ENCODE data around the gene CDK12. TPM values are rescaled to one million over a fixed set of nuclear protein-coding genes. Genes with fewer than 3 reads are reported as not detected.
"Not testable (repeated sequence)": the region's sequence is repeated elsewhere in the genome, so short reads cannot be mapped to it uniquely, and the experiment has no call there.

Gene CDK12
- total and polyA plus RNA-seq, 2 experiments from 2014 or later: 10.2 to 41.3 TPM

- DNase-seq (ENCODE audit: low spot score): peak; percentile 58
- Histone ChIP-seq H3K4me3 (no peak overlapping the region), H3K36me3 (replicated peaks; ENCODE audit: insufficient read depth, low read depth) (no peaks in the 10 kb centered on the region), H3K4me1 (ENCODE audit: insufficient read depth) (no peaks in the 10 kb centered on the region), H3K4me2 (no peak overlapping the region), H3K27ac (peak overlapping the region; percentile 38), H3K27me3 (no peaks in the 10 kb centered on the region), H2AFZ (no peak overlapping the region), H3K9me3 (ENCODE audit: low read depth) (no peaks in the 10 kb centered on the region), H4K20me1 (ENCODE audit: insufficient read depth, poor library complexity, severe bottlenecking) (no peaks in the 10 kb centered on the region), H3K9me2 (replicated peaks; ENCODE audit: insufficient read depth) (no peaks in the 10 kb centered on the region), H3K79me2 (peaks cover 54% of the 10 kb centered on the region)
- WGBS (ENCODE audit: low lambda C conversion rate, missing lambda C conversion rate): 77% methylated on average over 5 of the region's 5 CpGs
- no peak for TF ChIP-seq EZH2phosphoT487 (IDR thresholded peaks at IDR 0.05; ENCODE audit: low read depth, severe bottlenecking, unreplicated experiment)
- TF ChIP-seq CTCF (IDR thresholded peaks at IDR 0.05; ENCODE audit: poor library complexity): no peak
- no peak for TF ChIP-seq EZH2 (IDR thresholded peaks at IDR 0.05; ENCODE audit: borderline replicate concordance)
These were observed 24.3 kb downstream of the CDK12 start for GRCh38 chr17:39485555-39485954.

GRCh38 chr17:39486242-39486641 lies 25.0 kb downstream of the CDK12 start:
- Histone ChIP-seq H3K36me3 (replicated peaks; ENCODE audit: insufficient read depth, low read depth) (no peaks in the 10 kb centered on the region), H2AFZ (no peak overlapping the region), H3K9me3 (ENCODE audit: low read depth) (no peaks in the 10 kb centered on the region), H3K4me2 (no peak overlapping the region), H3K9me2 (replicated peaks; ENCODE audit: insufficient read depth) (no peaks in the 10 kb centered on the region), H3K79me2 (peaks cover 53% of the 10 kb centered on the region), H3K27me3 (no peaks in the 10 kb centered on the region), H3K4me3 (no peak overlapping the region), H4K20me1 (ENCODE audit: insufficient read depth, poor library complexity, severe bottlenecking) (no peaks in the 10 kb centered on the region), H3K27ac (peak overlapping the region; percentile 36), H3K4me1 (ENCODE audit: insufficient read depth) (no peaks in the 10 kb centered on the region)
- peak; percentile 5 for DNase-seq (ENCODE audit: low spot score)
- 47% methylated on average over 2 of the region's 2 CpGs for WGBS (ENCODE audit: low lambda C conversion rate, missing lambda C conversion rate)
- no peak for TF ChIP-seq CTCF (IDR thresholded peaks at IDR 0.05; ENCODE audit: poor library complexity)
- TF ChIP-seq EZH2 (IDR thresholded peaks at IDR 0.05; ENCODE audit: borderline replicate concordance): no peak
- no peak for TF ChIP-seq EZH2phosphoT487 (IDR thresholded peaks at IDR 0.05; ENCODE audit: low read depth, severe bottlenecking, unreplicated experiment)

- H3K9me2 ChIP-seq (replicated peaks; ENCODE audit: insufficient read depth); DNase-seq (ENCODE audit: low spot score); H3K27me3 ChIP-seq; H2AFZ ChIP-seq; H3K4me3 ChIP-seq; H3K4me1 ChIP-seq (ENCODE audit: insufficient read depth); H3K27ac ChIP-seq; H3K4me2 ChIP-seq; H4K20me1 ChIP-seq (ENCODE audit: insufficient read depth, poor library complexity, severe bottlenecking); H3K36me3 ChIP-seq (replicated peaks; ENCODE audit: insufficient read depth, low read depth); H3K9me3 ChIP-seq (ENCODE audit: low read depth): not testable (repeated sequence)
- 94% methylated on average over 3 of the region's 3 CpGs for WGBS (ENCODE audit: low lambda C conversion rate, missing lambda C conversion rate)
- peaks cover 51% of the 10 kb centered on the region for H3K79me2 ChIP-seq
These were observed 26.2 kb downstream of the CDK12 start for GRCh38 chr17:39487490-39487889.

GRCh38 chr17:39487946-39488345 lies 26.7 kb downstream of the CDK12 start:
- Histone ChIP-seq H3K27me3 (no peaks in the 10 kb centered on the region), H3K9me2 (replicated peaks; ENCODE audit: insufficient read depth) (no peaks in the 10 kb centered on the region), H3K36me3 (replicated peaks; ENCODE audit: insufficient read depth, low read depth) (no peaks in the 10 kb centered on the region), H3K4me3 (no peak overlapping the region), H3K4me1 (ENCODE audit: insufficient read depth) (no peaks in the 10 kb centered on the region), H2AFZ (no peak overlapping the region), H3K27ac (no peak overlapping the region), H3K9me3 (ENCODE audit: low read depth) (no peaks in the 10 kb centered on the region), H3K79me2 (peaks cover 47% of the 10 kb centered on the region), H4K20me1 (ENCODE audit: insufficient read depth, poor library complexity, severe bottlenecking) (no peaks in the 10 kb centered on the region), H3K4me2 (no peak overlapping the region)
- 93% methylated on average over 4 of the region's 4 CpGs for WGBS (ENCODE audit: low lambda C conversion rate, missing lambda C conversion rate)
- DNase-seq (ENCODE audit: low spot score): no peak
- TF ChIP-seq EZH2phosphoT487 (IDR thresholded peaks at IDR 0.05; ENCODE audit: low read depth, severe bottlenecking, unreplicated experiment) (no peak), CTCF (IDR thresholded peaks at IDR 0.05; ENCODE audit: poor library complexity) (no peak), EZH2 (IDR thresholded peaks at IDR 0.05; ENCODE audit: borderline replicate concordance) (no peak)

GRCh38 chr17:39496921-39497320 lies 35.6 kb downstream of the CDK12 start:
- 98% methylated on average over 12 of the region's 12 CpGs for WGBS (ENCODE audit: low lambda C conversion rate, missing lambda C conversion rate)
- H3K4me3 ChIP-seq; H3K27ac ChIP-seq; H3K79me2 ChIP-seq; H3K36me3 ChIP-seq (replicated peaks; ENCODE audit: insufficient read depth, low read depth); H2AFZ ChIP-seq; H3K4me1 ChIP-seq (ENCODE audit: insufficient read depth); DNase-seq (ENCODE audit: low spot score); H3K4me2 ChIP-seq; H3K9me3 ChIP-seq (ENCODE audit: low read depth); H3K27me3 ChIP-seq; H4K20me1 ChIP-seq (ENCODE audit: insufficient read depth, poor library complexity, severe bottlenecking); H3K9me2 ChIP-seq (replicated peaks; ENCODE audit: insufficient read depth): not testable (repeated sequence)

All from hepatocyte (in vitro differentiated cells).